ENCODE data around the gene IDH2. TPM values are rescaled to one million over a fixed set of nuclear protein-coding genes. Genes with fewer than 3 reads are reported as not detected.

IDH2 gene
- total and polyA plus RNA-seq, 2 donors (not counting 3 experiments of a cell fraction or from before 2014, with no cell fraction given), result 123 to 127 TPM

- H3K79me2 ChIP-seq (ENCODE audit: control insufficient read depth, insufficient read depth, low read length), result peaks cover 10% of the 10 kb centered on the region
- H3K4me1 ChIP-seq (ENCODE audit: control insufficient read depth, extremely low read depth, insufficient read depth, low read length), result peaks cover 7% of the 10 kb centered on the region
- no peak overlapping the region for H3K27ac ChIP-seq (ENCODE audit: insufficient read depth, low read depth, low read length)
- no peak overlapping the region for H2AFZ ChIP-seq (ENCODE audit: low read depth, low read length)
- no peaks in the 10 kb centered on the region for H4K20me1 ChIP-seq (replicated peaks; ENCODE audit: control insufficient read depth, extremely low read depth, insufficient read depth, low read length)
- H3K9me1 ChIP-seq (replicated peaks; ENCODE audit: control insufficient read depth, extremely low read depth, insufficient read depth, low read length), result no peaks in the 10 kb centered on the region
- DNase-seq (ENCODE audit: low read depth, low spot score) (no peak), FAIRE-seq (no peak)
- no peaks in the 10 kb centered on the region for H3K27me3 ChIP-seq (ENCODE audit: control insufficient read depth in 2 of 2, insufficient read depth in 2 of 2, low read length in 2 of 2)
- ChIA-PET POLR2A (no interaction called here), CTCF (interaction anchor here (0.6 kb wide), 1 partner anchor 31 kb away, joined by 5 read pairs; no protein-coding TSS in a partner anchor)
- BruUV-seq (replicated peaks), result no TSS peak
- H3K36me3 ChIP-seq (ENCODE audit: control insufficient read depth in 2 of 2, extremely low read depth in 1 of 2, insufficient read depth in 2 of 2, low read length in 2 of 2), result no peaks in the 10 kb centered on the region
- H3K4me3 ChIP-seq (replicated peaks in 1 of 3; ENCODE audit: insufficient read depth in 1 of 3, low read depth in 1 of 3, low read length in 3 of 3), result no peak overlapping the region
- no peaks in the 10 kb centered on the region for H3K9me3 ChIP-seq (replicated peaks; ENCODE audit: control insufficient read depth, insufficient read depth, low read length)
- dilution Hi-C loops (cut with MboI; ENCODE audit: extremely low pct_ligation_motif_present, low sequenced_read_pairs) (no loop called here), intact Hi-C loops (cut with micrococcal nuclease) (no loop called here)
- H3K9ac ChIP-seq (replicated peaks; ENCODE audit: extremely low read depth, insufficient read depth, low read length), result no peak overlapping the region
- no peak overlapping the region for H3K4me2 ChIP-seq (ENCODE audit: insufficient read depth, low read length)
- TF ChIP-seq POLR2AphosphoS5 (IDR thresholded peaks at IDR 0.05; ENCODE audit: insufficient read depth, low read depth, low read length) (no peak), GATA2 (IDR thresholded peaks at IDR 0.05; ENCODE audit: insufficient read depth, insufficient read length, low read depth, low read length) (no peak), MAX (IDR thresholded peaks at IDR 0.05; ENCODE audit: insufficient read depth, insufficient read length) (no peak), FOS (IDR thresholded peaks at IDR 0.05; ENCODE audit: borderline replicate concordance, insufficient read depth, low read length) (no peak), JUN (IDR thresholded peaks at IDR 0.05; ENCODE audit: borderline replicate concordance, insufficient read depth, insufficient read length, low read depth) (no peak), MYC (IDR thresholded peaks at IDR 0.05; ENCODE audit: low read depth, low read length) (no peak), EZH2 (IDR thresholded peaks at IDR 0.05; ENCODE audit: borderline replicate concordance, low read depth, low read length, severe bottlenecking) (no peak), POLR2A (IDR thresholded peaks at IDR 0.05; ENCODE audit: low read depth, low read length) (no peak), CTCF (IDR thresholded peaks at IDR 0.05; ENCODE audit: extremely low read depth in 1 of 2, insufficient read depth in 1 of 2, low read depth in 1 of 2, low read length in 2 of 2) (no peak)
Measured at GRCh38 chr15:90056529-90056928, 45.7 kb downstream of the IDH2 start.

Measured in endothelial cell of umbilical vein (primary cell).